ENCODE measurements around the gene MAF. TPM values are rescaled to one million over a fixed set of nuclear protein-coding genes. Genes with fewer than 3 reads are reported as not detected.

Gene MAF
- total and polyA plus RNA-seq, 9 donors = 41.1 to 196 (median 75.2) TPM

DNA sequence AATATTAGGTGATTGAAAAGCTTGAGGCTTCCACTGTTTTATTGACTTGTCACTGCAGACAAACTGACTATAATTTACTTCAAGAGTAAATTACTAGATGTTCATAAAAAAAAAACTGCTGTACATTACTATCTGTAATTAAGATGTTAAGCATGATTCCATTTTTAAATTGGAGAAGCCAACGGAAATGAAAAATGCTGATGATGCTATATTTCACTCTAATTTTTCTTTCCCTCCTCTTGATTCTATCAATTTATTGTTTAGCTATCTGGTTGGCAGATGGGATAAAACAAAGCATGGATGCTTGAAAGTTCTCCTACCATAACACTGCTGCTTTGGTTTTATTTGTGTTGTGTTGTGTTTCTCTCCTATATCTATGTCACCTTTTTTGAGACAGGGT, 41.0 kb downstream of the MAF start:
- H3K27ac ChIP-seq = no peak overlapping the region
- intact Hi-C loops (cut with DNase I) = no loop called here
- no peaks in the 10 kb centered on the region for H3K4me1 ChIP-seq (ENCODE audit: insufficient read depth)
- no peak overlapping the region for H3K4me3 ChIP-seq
- no peak for DNase-seq
- WGBS, 3 donors = 51 to 92% (median 85%) methylated on average over 1 of the region's 1 CpG
- no peaks in the 10 kb centered on the region for H3K36me3 ChIP-seq
- TF ChIP-seq EP300 (IDR thresholded peaks at IDR 0.05) (no peak), POLR2A (IDR thresholded peaks at IDR 0.05) (no peak)
- TF ChIP-seq, protein P1, sequence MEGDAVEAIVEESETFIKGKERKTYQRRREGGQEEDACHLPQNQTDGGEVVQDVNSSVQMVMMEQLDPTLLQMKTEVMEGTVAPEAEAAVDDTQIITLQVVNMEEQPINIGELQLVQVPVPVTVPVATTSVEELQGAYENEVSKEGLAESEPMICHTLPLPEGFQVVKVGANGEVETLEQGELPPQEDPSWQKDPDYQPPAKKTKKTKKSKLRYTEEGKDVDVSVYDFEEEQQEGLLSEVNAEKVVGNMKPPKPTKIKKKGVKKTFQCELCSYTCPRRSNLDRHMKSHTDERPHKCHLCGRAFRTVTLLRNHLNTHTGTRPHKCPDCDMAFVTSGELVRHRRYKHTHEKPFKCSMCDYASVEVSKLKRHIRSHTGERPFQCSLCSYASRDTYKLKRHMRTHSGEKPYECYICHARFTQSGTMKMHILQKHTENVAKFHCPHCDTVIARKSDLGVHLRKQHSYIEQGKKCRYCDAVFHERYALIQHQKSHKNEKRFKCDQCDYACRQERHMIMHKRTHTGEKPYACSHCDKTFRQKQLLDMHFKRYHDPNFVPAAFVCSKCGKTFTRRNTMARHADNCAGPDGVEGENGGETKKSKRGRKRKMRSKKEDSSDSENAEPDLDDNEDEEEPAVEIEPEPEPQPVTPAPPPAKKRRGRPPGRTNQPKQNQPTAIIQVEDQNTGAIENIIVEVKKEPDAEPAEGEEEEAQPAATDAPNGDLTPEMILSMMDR (IDR thresholded peaks at IDR 0.05) = no peak
- no peaks in the 10 kb centered on the region for H3K27me3 ChIP-seq
- no peaks in the 10 kb centered on the region for H3K9me3 ChIP-seq

DNA sequence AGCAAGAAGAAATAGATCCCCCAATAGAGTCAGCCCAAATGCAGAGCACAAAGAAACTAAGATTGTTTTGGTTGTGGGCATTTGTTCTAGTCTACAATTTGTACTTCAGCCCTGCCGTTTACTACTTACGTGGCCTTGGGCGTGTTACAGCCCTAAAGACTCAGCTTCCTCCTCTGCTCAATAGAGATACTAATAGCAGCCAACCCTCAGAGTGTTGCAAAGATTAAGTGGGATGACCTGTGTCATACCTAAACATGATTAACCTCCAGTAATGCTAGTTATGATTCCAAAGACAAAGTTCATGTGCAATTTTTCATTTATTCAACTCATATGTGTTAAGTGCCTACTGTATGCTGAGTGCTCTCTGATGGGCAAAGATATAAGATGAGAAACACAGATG, 43.1 kb downstream of the MAF start:
- H3K36me3 ChIP-seq = no peaks in the 10 kb centered on the region
- intact Hi-C loops (cut with DNase I) = no loop called here
- WGBS, 3 donors = 20 to 58% (median 21%) methylated on average over 3 of the region's 3 CpGs

DNA sequence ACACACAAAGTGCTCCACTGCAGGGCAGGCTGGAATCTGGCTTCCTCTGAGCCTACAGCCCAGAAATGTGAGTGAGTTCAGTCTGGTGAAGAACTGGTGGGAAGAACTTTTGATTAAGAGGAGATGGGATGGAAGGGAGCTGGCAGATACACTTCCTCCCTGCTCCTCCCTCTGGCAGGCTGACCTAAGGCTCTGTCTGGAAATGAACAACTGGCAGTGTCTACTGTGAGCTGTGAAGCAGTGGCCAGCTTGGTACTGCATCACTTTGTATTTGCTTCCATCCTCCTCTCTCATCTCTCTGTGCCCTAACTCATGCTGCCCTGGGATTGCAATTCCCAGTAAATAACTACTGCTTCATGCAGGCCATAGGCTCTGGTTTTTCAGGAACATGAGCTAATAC, 45.6 kb downstream of the MAF start:
- no peaks in the 10 kb centered on the region for H3K36me3 ChIP-seq
- no peak for DNase-seq
- no peak overlapping the region for H3K27ac ChIP-seq
- no peak overlapping the region for H3K4me3 ChIP-seq
- intact Hi-C loops (cut with DNase I) = no loop called here
- TF ChIP-seq EP300 (IDR thresholded peaks at IDR 0.05) = no peak
- TF ChIP-seq, protein P1 (IDR thresholded peaks at IDR 0.05) = no peak
- no peaks in the 10 kb centered on the region for H3K27me3 ChIP-seq
- H3K4me1 ChIP-seq (ENCODE audit: insufficient read depth) = no peaks in the 10 kb centered on the region
- H3K9me3 ChIP-seq = no peaks in the 10 kb centered on the region

More for the DNA sequence above, 43.1 kb downstream of the MAF start:
- H3K4me1 ChIP-seq (ENCODE audit: insufficient read depth) = no peaks in the 10 kb centered on the region
- H3K4me3 ChIP-seq = no peak overlapping the region
- no peak overlapping the region for H3K27ac ChIP-seq
- no peaks in the 10 kb centered on the region for H3K27me3 ChIP-seq
- DNase-seq = no peak
- no peaks in the 10 kb centered on the region for H3K9me3 ChIP-seq
- no peak for TF ChIP-seq EP300 (IDR thresholded peaks at IDR 0.05)
- TF ChIP-seq POLR2A (IDR thresholded peaks at IDR 0.05) = no peak
- TF ChIP-seq, protein P1 (IDR thresholded peaks at IDR 0.05) = no peak

DNA sequence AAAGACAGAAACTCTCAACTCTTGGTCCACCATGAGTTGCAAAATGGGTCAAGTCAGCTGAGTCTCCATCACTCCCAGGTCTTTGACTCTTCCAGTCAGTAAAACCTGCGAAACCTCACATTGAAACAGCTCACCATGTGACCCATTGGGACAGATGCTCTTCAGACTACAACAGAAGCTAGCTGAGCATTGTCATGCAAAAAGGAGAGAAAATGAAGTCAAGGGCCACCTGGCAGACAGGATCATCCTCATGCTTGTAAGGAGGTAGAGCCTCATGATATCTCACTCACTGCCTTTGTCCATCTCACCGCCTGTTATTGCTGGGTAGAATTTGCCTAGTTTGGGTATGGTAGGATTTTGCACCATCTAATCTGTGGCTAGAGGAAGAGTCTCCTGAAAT, 50.2 kb downstream of the MAF start:
- no peaks in the 10 kb centered on the region for H3K36me3 ChIP-seq
- H3K27me3 ChIP-seq = no peaks in the 10 kb centered on the region
- no peak overlapping the region for H3K4me3 ChIP-seq
- no peak overlapping the region for H3K27ac ChIP-seq
- 96 to 98% (median 97%) methylated on average over 2 of the region's 2 CpGs for WGBS, 3 donors
- no peak for DNase-seq
- no peaks in the 10 kb centered on the region for H3K9me3 ChIP-seq
- intact Hi-C loops (cut with DNase I) = no loop called here
- H3K4me1 ChIP-seq (ENCODE audit: insufficient read depth) = no peaks in the 10 kb centered on the region
- TF ChIP-seq EP300 (IDR thresholded peaks at IDR 0.05) = no peak
- TF ChIP-seq, protein P1 (IDR thresholded peaks at IDR 0.05) = no peak
- no peak for TF ChIP-seq POLR2A (IDR thresholded peaks at IDR 0.05)

DNA sequence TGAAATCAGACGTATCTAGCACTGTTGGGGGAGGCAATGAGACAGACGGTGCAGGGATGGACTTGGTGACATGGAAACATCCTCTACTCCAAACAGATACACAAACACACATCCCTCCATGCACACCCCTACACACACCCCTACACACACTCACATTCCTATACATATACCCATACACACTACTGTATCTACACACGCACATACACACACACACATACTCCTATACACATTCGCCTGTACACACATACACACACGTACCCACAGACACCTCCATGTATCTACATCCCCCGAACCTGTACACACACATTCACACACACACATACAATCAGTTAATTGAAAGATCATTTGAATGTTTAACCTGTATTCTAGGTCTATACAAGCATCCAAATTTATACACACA, 53.5 kb downstream of the MAF start:
- TF ChIP-seq EP300 (IDR thresholded peaks at IDR 0.05) (no peak), POLR2A (IDR thresholded peaks at IDR 0.05) (no peak)
- TF ChIP-seq, protein P1 (IDR thresholded peaks at IDR 0.05) = no peak
- no peaks in the 10 kb centered on the region for H3K9me3 ChIP-seq

More for the DNA sequence above, 53.5 kb downstream of the MAF start:
- 90 to 91% (median 90%) methylated on average over 6 of the region's 6 CpGs for WGBS, 3 donors
- no peaks in the 10 kb centered on the region for H3K4me1 ChIP-seq (ENCODE audit: insufficient read depth)
- no peak overlapping the region for H3K27ac ChIP-seq
- H3K36me3 ChIP-seq = no peaks in the 10 kb centered on the region
- no peak overlapping the region for H3K4me3 ChIP-seq
- intact Hi-C loops (cut with DNase I) = no loop called here
- no peak for DNase-seq
- H3K27me3 ChIP-seq = no peaks in the 10 kb centered on the region
